Activated CD8-positive, alpha-beta memory T cell treated with anti-CD3 and anti-CD28 coated beads for 24 hours (primary cell): ENCODE data around the gene ZNF268.
"Not testable (repeated sequence)": the region's sequence is repeated elsewhere in the genome, so short reads cannot be mapped to it uniquely, and the experiment has no call there.

Experiments used
- DNase-seq: peaks from one replicate; pipeline ENCODE4 v3.0.0-alpha.2; 2020

The ZNF268 gene

DNA sequence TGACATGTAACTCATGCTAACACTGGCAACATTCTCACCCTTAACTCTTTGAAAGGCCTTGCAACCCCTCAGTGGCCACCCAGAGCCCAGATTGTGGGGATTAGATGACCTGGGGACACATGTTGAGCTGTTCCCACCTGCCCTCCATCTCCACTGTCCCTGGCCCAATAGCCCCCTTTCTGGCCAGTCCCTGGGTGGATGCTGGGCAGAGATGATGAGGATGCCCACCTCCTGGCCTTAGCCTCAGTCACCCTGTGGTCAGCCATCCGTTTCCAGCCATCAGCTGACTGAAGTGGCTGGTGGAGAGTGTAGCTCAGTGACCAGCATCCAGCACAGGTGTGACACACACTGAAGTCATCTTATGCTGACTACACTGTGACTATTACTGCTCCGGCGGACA lies 49.7 kb downstream of the ZNF268 start:
- no peak for DNase-seq

DNA sequence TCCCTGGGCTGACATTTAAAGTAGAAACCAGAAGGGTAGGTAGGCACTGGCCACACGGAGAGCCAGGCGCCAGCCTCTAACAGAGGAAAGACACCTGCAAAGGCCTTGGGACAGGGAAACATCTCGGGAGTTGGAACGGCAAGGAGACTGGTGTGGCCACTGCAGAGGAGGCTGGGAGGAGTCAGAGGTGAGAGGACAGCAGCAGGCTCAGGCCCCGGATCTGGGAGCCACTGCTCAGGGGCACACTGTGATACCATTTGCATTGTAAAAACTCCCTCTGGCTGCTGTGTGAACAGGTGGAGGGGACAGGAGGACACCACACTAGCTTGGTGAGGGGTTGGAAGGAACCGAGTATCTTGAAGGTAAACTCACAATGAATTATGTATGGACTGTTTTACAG lies 51.7 kb downstream of the ZNF268 start:
- no peak for DNase-seq

DNA sequence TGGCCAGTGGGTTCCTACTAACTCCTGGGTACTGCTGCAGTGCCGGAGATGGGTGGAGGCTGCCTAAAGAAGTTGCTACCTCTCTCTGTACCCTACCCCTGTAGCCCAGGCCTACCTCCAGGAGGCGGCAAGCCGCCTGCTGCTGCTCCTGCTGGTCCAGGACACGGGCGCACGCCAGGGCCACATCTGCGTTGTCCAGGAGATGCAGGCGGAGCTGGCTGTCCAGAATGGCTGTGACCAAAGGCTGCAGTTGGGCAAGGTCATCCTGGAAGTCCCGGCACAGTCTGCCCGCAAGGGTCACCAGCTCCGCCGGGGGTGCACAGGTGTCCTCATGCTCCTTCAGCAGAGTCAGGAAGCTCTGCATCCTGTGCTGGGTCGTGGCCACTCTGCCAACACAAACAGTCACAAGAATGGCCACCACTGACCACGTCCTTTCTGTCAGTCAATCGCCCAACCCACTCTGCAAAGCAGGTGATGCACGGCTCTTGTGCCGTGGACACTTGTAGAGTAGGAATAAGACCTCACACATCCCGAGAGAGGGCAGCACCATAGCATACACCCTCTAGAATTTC lies 52.8 kb downstream of the ZNF268 start:
- no peak for DNase-seq

DNA sequence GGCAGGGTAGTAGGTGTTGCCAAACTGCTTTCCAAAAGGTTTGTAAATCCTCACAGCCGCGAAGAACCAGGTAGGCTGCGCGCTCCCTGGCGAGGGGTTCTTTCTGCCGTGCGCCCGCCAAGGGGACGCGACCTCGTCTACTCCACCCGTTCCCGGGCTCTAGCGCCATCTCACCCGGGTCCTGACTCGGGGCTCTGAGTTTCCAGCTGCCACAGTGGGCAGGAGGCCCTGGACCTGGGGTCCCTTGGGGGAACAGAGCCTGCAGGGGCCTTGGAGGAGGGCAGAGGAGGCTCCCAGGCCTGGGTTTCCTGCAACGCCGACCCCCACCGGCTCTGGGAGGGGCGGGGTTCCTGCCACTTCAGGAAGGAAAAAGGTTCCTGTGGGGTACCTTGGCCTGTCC lies 53.7 kb downstream of the ZNF268 start:
- no peak for DNase-seq

DNA sequence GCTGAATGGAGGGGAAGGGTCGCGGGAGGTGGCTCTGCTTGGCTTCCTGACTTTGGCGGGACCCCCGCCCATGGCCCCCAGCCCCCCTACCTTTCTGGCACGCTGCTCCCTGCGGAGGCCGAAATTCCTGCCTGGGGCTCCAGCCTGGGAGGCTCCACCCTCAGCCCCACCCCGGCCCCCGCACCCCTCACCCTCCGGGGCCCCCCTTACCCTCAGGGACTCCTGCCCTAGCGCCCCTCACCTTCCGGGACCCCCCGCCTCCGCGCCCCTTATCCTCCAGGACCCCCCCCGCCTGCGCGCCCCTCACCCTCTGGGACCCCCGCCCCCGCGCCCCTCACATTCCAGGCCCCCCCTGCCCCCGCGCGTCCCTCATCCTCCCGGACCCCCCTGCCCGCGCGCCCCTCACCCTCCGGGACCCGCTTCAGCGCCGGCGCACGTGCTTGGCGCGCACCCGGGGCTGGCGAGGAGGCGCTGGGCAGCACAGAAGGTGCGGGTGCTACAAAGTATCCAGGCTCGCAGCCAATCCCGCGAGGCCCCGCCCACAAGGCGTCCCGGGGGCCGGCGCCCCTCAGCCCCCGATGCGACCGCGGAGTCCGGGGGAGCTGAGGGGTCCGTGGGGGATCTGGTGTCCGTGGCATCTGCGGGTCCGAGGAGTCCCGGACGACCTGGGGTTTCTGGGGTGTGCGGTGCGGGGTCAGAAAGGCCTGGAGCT lies 54.3 kb downstream of the ZNF268 start, which contains the start of gene ANHX:
TSS of gene ANHX (minus strand) at position 477 of the 712 bp plus-strand sequence. CDS start 1,521 bp downstream, outside the sequence.
- no peak for DNase-seq

DNA sequence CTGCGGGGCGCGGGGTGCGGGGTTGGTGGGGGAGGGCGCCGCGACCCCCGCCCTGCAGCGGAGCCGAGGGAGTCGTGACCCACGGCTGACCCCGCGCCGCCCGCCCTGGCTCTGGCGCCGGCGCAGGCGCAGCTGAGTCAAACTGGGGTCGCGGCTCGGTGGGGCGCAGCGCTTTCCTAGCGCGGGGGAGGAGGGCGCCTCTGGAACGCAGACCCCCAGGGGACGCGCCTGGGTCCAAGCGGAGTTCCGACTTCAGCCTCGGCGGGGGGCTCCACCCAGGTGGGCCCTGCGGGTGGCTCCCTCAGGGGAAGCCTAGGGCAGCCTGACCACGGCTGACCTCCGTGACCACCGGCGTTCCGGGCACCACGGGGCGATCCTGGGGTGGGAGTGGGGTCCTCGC lies 54.8 kb downstream of the ZNF268 start:
- no peak for DNase-seq

DNA sequence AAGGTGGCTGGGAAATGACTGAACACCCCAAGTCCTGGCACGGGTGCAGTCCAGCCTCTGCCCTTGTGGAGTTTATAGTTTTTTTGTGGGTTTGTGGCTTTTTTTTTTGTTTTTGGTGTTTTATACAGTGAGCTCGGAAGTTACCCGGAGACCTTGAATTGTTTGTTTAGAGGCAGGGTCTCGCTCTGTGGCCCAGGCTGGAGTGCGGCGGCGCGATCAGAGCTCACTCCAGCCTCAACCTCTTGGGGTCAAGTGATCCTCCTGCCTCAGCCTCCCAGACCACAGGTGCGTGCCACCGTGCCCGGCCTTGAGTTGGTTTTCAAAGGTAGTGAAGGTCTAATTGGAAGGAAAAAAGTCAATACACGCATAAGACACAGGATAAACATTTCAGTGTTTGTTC lies 55.3 kb downstream of the ZNF268 start:
- no peak for DNase-seq

DNA sequence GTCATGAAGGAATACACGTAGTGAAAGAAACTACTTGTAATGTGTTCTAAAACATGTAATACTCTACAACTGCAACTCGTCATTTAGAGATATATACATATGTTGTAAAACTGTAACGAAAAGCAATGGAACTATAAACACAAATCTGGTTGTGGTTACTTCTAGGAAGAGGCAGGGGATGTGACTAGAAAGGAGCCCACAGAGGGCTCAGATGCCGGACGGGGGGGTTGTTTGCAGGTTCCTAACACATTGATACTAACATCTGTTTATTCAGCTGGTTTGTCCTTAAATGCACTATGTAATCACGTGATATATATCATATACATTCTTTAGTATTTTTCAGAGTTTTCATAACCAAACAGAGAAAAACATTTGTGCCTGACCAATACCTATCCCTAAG lies 70.4 kb downstream of the ZNF268 start:
- DNase-seq, result no peak

DNA sequence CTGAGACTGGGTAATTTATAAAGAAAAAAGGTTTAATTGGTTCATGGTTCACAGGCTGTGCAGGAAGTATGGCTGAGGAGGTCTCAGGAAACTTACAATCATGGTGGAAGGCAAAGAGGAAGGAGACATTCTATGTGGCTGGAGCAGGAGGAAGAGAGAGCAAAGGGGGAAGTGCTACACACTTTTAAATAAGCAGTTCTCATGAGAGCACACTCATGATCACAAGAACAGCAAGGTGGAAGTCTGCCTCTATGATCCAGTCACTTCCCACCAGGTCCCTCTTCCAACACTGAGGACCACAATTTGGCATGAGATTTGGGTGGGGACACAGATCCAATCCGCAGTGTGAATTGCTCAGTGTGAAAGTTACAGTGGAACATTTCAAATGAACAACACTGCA lies 74.5 kb downstream of the ZNF268 start:
- DNase-seq, result not testable (repeated sequence)

DNA sequence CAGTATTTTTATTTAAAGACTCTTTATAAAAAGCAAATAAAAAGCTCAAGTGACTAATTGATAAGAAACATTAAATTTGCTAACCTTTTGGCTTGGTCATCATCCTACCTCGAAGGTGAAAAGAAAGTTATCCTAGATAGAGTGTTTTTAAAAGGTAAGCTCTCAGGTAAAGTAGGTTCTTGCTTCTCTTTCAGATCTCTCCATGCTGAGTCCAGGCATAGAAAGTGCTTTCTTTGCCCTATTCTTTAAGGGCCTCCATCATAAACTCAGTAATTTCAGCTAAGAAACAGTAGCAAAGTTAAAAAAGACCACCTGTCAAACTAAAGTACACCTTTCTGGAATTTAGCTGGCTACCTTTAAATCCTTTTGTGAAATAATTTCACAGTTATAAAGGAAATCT lies 75.0 kb downstream of the ZNF268 start:
- DNase-seq, result no peak

DNA sequence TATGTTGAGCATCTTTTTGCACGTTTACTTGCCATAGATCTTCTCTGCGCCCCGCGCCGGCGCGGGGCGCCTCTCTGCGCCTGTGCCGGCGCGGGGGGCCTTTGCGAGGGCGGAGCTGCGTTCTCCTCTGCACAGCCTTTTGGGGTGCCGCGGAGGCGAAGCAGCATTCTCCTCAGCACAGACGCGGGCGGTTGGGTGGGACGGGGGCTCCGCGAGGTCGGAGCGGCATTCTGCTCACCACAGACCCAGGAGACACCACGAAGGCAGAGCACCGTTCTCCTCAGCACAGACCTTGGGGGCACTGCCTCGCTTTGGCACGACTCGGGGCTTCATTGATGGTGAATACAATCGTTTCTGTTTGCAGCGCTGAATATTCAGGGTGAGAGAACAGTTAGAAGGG lies 82.9 kb downstream of the ZNF268 start:
- DNase-seq, result no peak
